ENCODE results near the gene SYNJ2BP. TPM values are rescaled to one million over a fixed set of nuclear protein-coding genes. Genes with fewer than 3 reads are reported as not detected.

Gene SYNJ2BP
- total and polyA plus RNA-seq, 4 donors: 8.8 to 27.1 (median 17.2) TPM

DNA sequence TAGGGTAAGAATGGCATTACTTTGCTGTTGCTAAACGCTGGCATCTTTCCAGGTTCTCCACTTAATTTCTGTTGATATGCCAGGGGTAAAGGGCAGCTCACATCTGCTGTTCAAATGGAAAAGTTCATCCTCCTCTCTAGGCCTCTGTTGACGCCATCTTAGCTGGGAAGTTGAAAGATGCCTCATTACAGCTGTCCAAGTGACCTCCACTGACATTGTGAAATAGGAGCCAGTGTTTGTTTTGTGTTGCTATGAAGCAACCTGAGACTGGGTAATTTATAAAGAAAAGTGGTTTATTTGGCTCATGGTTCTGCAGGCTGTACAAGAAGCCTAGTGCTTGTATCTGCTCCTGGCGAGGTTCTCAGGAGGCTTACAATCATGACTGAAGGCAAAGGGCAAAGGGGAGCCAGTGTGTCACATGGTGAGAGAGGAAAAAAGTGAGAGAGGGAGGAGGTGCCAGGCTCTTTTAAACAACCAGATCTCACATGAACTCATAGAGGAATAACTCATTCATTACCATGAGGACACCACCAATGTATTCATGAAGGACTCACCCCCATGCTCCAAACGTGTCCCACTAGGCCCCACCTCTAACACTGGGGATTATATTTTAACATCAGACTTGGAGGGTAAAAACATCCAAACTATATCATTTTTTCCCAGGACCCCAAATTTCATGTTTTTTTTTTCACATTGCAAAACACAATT, 31.9 kb upstream of the SYNJ2BP start (continued):
- TF ChIP-seq, protein P1, sequence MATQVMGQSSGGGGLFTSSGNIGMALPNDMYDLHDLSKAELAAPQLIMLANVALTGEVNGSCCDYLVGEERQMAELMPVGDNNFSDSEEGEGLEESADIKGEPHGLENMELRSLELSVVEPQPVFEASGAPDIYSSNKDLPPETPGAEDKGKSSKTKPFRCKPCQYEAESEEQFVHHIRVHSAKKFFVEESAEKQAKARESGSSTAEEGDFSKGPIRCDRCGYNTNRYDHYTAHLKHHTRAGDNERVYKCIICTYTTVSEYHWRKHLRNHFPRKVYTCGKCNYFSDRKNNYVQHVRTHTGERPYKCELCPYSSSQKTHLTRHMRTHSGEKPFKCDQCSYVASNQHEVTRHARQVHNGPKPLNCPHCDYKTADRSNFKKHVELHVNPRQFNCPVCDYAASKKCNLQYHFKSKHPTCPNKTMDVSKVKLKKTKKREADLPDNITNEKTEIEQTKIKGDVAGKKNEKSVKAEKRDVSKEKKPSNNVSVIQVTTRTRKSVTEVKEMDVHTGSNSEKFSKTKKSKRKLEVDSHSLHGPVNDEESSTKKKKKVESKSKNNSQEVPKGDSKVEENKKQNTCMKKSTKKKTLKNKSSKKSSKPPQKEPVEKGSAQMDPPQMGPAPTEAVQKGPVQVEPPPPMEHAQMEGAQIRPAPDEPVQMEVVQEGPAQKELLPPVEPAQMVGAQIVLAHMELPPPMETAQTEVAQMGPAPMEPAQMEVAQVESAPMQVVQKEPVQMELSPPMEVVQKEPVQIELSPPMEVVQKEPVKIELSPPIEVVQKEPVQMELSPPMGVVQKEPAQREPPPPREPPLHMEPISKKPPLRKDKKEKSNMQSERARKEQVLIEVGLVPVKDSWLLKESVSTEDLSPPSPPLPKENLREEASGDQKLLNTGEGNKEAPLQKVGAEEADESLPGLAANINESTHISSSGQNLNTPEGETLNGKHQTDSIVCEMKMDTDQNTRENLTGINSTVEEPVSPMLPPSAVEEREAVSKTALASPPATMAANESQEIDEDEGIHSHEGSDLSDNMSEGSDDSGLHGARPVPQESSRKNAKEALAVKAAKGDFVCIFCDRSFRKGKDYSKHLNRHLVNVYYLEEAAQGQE (IDR thresholded peaks at IDR 0.05): peak; percentile 79
- TF ChIP-seq, protein P2, sequence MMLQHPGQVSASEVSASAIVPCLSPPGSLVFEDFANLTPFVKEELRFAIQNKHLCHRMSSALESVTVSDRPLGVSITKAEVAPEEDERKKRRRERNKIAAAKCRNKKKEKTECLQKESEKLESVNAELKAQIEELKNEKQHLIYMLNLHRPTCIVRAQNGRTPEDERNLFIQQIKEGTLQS (IDR thresholded peaks at IDR 0.05): peak; percentile 83
- peak; percentile 92 to 94 for TF ChIP-seq RXRA (IDR thresholded peaks at IDR 0.05)
- peak; percentile 91 to 94 for TF ChIP-seq HNF4A (conservative IDR thresholded peaks at IDR 0.05)
- TF ChIP-seq JUND (IDR thresholded peaks at IDR 0.05): peak; percentile 82 to 87
- TF ChIP-seq FOXA1 (IDR thresholded peaks at IDR 0.05): peak; percentile 40

- Histone ChIP-seq H3K4me3 (ENCODE audit: low read depth in 1 of 3, low read length in 3 of 3) (no peak overlapping the region), H3K36me3 (ENCODE audit: control insufficient read depth in 4 of 4, insufficient read depth in 3 of 4, low read depth in 1 of 4, low read length in 3 of 4) (no peaks in the 10 kb centered on the region), H3K27ac (ENCODE audit: low read depth in 1 of 2, low read length in 2 of 2) (no peak overlapping the region), H3K27me3 (ENCODE audit: control insufficient read depth in 4 of 4, insufficient read depth in 4 of 4, low read length in 3 of 4) (no peaks in the 10 kb centered on the region), H3K4me1 (ENCODE audit: control insufficient read depth in 4 of 4, insufficient read depth in 4 of 4, low read length in 3 of 4) (no peaks in the 10 kb centered on the region), H3K9ac (ENCODE audit: low read depth in 1 of 2, low read length in 2 of 2) (no peak overlapping the region), H3K9me3 (ENCODE audit: control insufficient read depth in 4 of 4, low read length in 3 of 4) (peaks cover 2 to 16% (median 8%) of the 10 kb centered on the region in 4 donors)
- 90% methylated on average over 4 of the region's 4 CpGs for WGBS
- TF ChIP-seq ZBTB33 (IDR thresholded peaks at IDR 0.05) (no peak), FOXA1 (IDR thresholded peaks at IDR 0.05) (no peak), FOXA2 (IDR thresholded peaks at IDR 0.05) (no peak), GABPA (IDR thresholded peaks at IDR 0.05 in 1 of 2, conservative IDR thresholded peaks at IDR 0.05 in 1 of 2) (no peak), SP1 (IDR thresholded peaks at IDR 0.05) (no peak), NR2F2 (IDR thresholded peaks at IDR 0.05) (no peak), TAF1 (conservative IDR thresholded peaks at IDR 0.05) (no peak), JUND (IDR thresholded peaks at IDR 0.05) (no peak), YY1 (IDR thresholded peaks at IDR 0.05) (no peak), EGR1 (IDR thresholded peaks at IDR 0.05; ENCODE audit: low read depth in 2 of 2) (no peak), RXRA (IDR thresholded peaks at IDR 0.05) (no peak), CTCF (IDR thresholded peaks at IDR 0.05; ENCODE audit: low read depth, low read length, missing input control) (no peak)
- TF ChIP-seq, protein P2 (IDR thresholded peaks at IDR 0.05): no peak
- TF ChIP-seq, protein P3, sequence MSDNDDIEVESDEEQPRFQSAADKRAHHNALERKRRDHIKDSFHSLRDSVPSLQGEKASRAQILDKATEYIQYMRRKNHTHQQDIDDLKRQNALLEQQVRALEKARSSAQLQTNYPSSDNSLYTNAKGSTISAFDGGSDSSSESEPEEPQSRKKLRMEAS (IDR thresholded peaks at IDR 0.05): no peak
- DNase-seq (ENCODE audit: low spot score): no peak
Measured at GRCh38 chr14:70442750-70443149, 25.9 kb upstream of the SYNJ2BP start.

Data from liver (tissue), 9 donors.